Cardiac muscle cell (in vitro differentiated cells and primary cell): ENCODE measurements around the gene BAHD1. TPM values are rescaled to one million over a fixed set of nuclear protein-coding genes. Genes with fewer than 3 reads are reported as not detected.

Experiments
- DNase-seq, 2 donors: peaks; one replicate each; pipeline versions ENCODE4 v3.0.0 to v3.0.0-alpha.2; 2010 to 2017; ENCODE audit warnings: low read depth in 1 of 2, low spot score in 1 of 2
- H3K27ac ChIP-seq: fragments of 200-600 bp; sonication (generic); 2 replicates; pipeline ENCODE4 v1.5.1; 2016
- H3K27me3 ChIP-seq: fragments of 200-600 bp; sonication (generic); 2 replicates; pipeline ENCODE4 v1.6.0; 2016; ENCODE audit warnings: control low read depth
- H3K36me3 ChIP-seq: fragments of 200-600 bp; sonication (generic); 2 replicates; pipeline ENCODE4 v1.5.1; 2016; ENCODE audit warnings: control low read depth
- H3K4me1 ChIP-seq: fragments of 200-600 bp; sonication (generic); 2 replicates; pipeline ENCODE4 v1.8.1; 2017; ENCODE audit warnings: low read depth, mild to moderate bottlenecking, mixed run types
- H3K4me3 ChIP-seq: fragments of 200-600 bp; sonication (generic); 2 replicates; pipeline ENCODE4 v1.5.1; 2016; ENCODE audit warnings: mild to moderate bottlenecking
- H3K9me3 ChIP-seq: fragments of 200-600 bp; sonication (generic); 2 replicates; pipeline ENCODE4 v1.5.1; 2017; ENCODE audit warnings: low read depth, mild to moderate bottlenecking, control low read depth
- polyA plus RNA-seq: library from polyadenylated mRNA; unstranded; fragments of >200 nt; fragmentation: Nextera tagmentation; extraction: Ambion mirVana; gene quantifications from 2 replicates; pipeline ENCODE4 v1.2.1, GENCODE V29; 2016
- total RNA-seq: library from RNA; depleted of rRNA; stranded (reverse); fragments of >200 nt; gene quantifications from 2 replicates; pipeline ENCODE4 v1.2.3, GENCODE V29; 2016
- TF ChIP-seq, protein P1 (sequence below): IDR thresholded peaks from 2 replicates; pipeline ENCODE4 v1.5.1; 2012; ENCODE audit warnings: low read depth, mild to moderate bottlenecking, low read length

The BAHD1 gene
- total and polyA plus RNA-seq, 2 experiments from 2014 or later: 15.7 to 29.3 TPM

DNA sequence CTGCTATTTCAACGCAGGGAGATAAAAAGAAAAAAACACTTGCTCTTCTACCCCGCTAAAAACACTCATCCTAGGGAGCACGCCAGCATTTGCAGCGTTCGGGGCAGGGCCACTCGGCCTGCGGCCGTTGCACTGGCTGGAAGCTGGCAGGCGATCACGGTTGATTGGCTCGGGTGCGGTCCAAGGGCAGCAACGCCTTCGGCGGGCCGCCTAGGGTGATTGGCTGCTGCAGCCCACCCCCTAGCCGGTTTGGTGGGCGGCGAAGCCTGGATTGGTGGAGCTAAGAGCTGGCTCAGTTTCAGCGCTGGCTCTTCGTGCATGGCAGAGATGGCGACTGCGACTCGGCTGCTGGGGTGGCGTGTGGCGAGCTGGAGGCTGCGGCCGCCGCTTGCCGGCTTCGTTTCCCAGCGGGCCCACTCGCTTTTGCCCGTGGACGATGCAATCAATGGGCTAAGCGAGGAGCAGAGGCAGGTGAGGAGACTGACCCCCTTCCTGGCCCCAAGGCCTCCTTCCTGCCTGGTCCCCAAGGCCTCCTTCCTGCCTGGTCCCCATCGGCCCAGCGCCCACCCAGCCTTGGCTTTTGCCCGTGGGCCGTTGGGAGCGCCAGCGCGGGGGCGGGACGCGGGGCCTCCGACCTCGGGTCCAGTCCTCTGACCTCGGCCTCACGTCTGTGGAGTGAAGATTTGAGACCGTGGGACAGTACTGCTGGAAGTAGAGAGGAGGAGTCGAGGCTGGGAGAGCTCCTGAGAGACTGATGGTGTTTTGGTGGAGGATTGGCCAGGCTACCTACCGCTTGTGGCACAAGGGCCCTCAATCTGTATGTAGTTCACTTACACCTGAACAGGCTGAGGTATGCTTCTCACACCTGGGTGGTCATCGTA lies 35.0 kb upstream of the BAHD1 start, which contains the start of gene IVD:
Gene IVD (plus strand): TSS at position 295 of the 881 bp plus-strand sequence. CDS start 33 bp downstream, at position 328.
- Histone ChIP-seq H3K9me3 (no peaks in the 10 kb centered on the region), H3K4me1 (peaks cover 14% of the 10 kb centered on the region), H3K36me3 (peaks cover 14% of the 10 kb centered on the region), H3K4me3 (peak within 1 kb of the TSS; percentile 60), H3K27ac (peak within 1 kb of the TSS; percentile 40), H3K27me3 (no peaks in the 10 kb centered on the region)
- TF ChIP-seq, protein P1, sequence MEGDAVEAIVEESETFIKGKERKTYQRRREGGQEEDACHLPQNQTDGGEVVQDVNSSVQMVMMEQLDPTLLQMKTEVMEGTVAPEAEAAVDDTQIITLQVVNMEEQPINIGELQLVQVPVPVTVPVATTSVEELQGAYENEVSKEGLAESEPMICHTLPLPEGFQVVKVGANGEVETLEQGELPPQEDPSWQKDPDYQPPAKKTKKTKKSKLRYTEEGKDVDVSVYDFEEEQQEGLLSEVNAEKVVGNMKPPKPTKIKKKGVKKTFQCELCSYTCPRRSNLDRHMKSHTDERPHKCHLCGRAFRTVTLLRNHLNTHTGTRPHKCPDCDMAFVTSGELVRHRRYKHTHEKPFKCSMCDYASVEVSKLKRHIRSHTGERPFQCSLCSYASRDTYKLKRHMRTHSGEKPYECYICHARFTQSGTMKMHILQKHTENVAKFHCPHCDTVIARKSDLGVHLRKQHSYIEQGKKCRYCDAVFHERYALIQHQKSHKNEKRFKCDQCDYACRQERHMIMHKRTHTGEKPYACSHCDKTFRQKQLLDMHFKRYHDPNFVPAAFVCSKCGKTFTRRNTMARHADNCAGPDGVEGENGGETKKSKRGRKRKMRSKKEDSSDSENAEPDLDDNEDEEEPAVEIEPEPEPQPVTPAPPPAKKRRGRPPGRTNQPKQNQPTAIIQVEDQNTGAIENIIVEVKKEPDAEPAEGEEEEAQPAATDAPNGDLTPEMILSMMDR: no peak
- DNase-seq: peak; percentile 98

DNA sequence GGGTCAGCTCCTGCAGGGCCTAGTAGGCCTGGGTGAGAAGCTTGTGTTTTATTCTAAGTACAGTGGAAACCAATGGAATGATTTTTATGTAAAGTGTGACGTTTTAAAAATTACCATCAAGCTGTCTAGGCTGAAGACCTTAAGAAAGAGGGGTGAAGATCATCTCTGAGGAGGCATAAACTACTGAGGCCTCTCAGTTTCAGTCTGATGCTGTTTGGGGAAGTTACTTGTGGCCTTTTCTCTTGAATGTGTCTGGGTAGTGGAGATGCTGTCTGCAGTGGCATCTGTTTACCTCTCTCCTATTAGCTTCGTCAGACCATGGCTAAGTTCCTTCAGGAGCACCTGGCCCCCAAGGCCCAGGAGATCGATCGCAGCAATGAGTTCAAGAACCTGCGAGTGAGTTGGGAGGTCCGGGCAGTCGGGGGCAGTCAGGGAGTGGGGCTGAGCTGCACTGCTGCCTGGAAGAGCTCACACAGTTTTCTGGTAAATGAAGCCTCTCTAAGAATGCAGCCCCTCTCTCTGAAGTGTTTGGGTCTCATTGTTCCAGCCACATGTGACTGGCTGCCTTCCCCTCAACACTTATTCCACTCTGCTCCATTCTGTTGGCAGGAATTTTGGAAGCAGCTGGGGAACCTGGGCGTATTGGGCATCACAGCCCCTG lies 33.3 kb upstream of the BAHD1 start:
- peaks cover 27% of the 10 kb centered on the region for H3K36me3 ChIP-seq
- H3K9me3 ChIP-seq: no peaks in the 10 kb centered on the region
- H3K4me3 ChIP-seq: no peak overlapping the region
- peaks cover 14% of the 10 kb centered on the region for H3K4me1 ChIP-seq
- no peak overlapping the region for H3K27ac ChIP-seq
- TF ChIP-seq, protein P1: no peak
- no peaks in the 10 kb centered on the region for H3K27me3 ChIP-seq
- no peak for DNase-seq

DNA sequence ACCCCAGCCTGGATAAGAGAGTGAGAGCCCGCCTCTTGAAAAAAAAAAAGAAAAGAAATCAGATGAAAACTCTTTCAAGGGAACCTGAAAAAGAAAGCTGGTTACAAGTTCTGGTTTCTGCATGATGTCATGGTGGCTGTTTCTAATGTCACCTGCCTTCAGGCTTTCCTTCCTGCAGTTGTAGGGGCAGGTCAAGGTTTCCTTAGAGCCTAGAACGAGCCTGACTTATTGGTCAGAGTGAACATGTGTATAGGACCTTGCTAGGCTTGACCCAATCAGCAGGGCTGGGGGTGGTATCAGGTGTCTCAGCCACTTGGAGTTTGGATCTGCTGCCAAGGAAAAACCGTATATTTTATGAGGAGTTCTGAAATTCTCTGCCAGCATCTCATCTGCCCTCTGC lies 31.4 kb upstream of the BAHD1 start:
- H3K27me3 ChIP-seq: no peaks in the 10 kb centered on the region
- TF ChIP-seq, protein P1: no peak
- H3K4me3 ChIP-seq: no peak overlapping the region
- DNase-seq: no peak
- H3K27ac ChIP-seq: no peak overlapping the region
- H3K9me3 ChIP-seq: no peaks in the 10 kb centered on the region
- peaks cover 19% of the 10 kb centered on the region for H3K4me1 ChIP-seq
- peaks cover 34% of the 10 kb centered on the region for H3K36me3 ChIP-seq

DNA sequence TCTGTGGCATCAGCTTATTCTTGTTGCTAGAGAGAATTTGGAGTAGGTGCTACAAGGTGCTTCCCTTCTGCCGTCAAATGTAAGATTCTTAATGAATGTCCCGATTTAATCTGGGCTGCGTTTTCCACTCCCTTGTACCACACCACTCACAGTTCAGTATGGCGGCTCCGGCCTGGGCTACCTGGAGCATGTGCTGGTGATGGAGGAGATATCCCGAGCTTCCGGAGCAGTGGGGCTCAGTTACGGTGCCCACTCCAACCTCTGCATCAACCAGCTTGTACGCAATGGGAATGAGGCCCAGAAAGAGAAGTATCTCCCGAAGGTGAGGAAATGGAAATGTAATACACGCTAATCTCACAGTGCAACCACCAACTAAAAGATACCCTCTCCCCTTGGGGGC lies 30.3 kb upstream of the BAHD1 start:
- H3K27ac ChIP-seq: no peak overlapping the region
- TF ChIP-seq, protein P1: no peak
- H3K4me1 ChIP-seq: peaks cover 22% of the 10 kb centered on the region
- DNase-seq: no peak
- no peak overlapping the region for H3K4me3 ChIP-seq
- no peaks in the 10 kb centered on the region for H3K9me3 ChIP-seq
- H3K36me3 ChIP-seq: peaks cover 39% of the 10 kb centered on the region
- no peaks in the 10 kb centered on the region for H3K27me3 ChIP-seq

DNA sequence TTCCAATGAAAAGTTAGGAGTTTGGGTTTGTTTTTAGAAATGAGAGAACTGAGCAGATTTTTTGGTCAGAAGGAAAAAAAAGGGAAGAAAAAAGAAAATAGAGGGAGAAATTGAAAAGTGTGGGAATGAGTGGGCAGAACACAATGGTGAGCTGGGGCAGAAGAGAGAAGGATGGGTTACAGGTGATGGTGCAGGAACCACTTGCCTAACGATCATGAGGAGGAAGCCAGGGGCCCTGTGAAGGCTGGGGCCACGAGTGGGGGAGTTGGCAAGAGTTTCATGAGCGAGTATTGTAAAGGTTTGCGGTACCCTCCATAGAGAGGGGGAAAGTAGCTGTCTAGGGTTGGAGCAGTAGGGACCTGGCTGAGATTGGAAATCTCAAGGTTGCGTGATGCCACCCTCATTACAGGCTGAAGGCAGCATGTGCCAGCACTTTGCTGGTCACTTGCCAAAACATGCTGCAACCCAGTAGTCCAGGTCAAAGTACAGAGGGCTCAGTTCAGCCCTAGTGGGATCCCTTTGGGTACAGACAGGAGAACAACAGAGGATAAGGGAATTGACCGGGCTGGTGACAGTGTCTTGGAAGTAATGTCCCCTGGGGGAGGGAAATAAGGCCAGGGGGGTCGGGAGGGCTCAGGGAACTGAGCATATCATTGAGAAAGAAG lies 28.5 kb upstream of the BAHD1 start:
- H3K4me1 ChIP-seq: peaks cover 13% of the 10 kb centered on the region
- no peak overlapping the region for H3K27ac ChIP-seq
- no peaks in the 10 kb centered on the region for H3K9me3 ChIP-seq
- no peak overlapping the region for H3K4me3 ChIP-seq
- peaks cover 44% of the 10 kb centered on the region for H3K36me3 ChIP-seq
- TF ChIP-seq, protein P1: no peak
- no peaks in the 10 kb centered on the region for H3K27me3 ChIP-seq
- DNase-seq: no peak
